ENCODE measurements around the gene KDM6B. TPM values are rescaled to one million over a fixed set of nuclear protein-coding genes. Genes with fewer than 3 reads are reported as not detected.
A peak's percentile ranks its signal among the peaks of the same experiment; 100 is the strongest.
"Not testable (repeated sequence)": the region's sequence is repeated elsewhere in the genome, so short reads cannot be mapped to it uniquely, and the experiment has no call there.

Gene KDM6B
- total RNA-seq, 1 experiment from 2014 or later, result 41.3 TPM

GRCh38 chr17:7862692-7863437 is 28.8 kb downstream of the KDM6B start:
- no peak overlapping the region for H3K4me2 ChIP-seq
- peaks cover 7% of the 10 kb centered on the region; the same call in 1 of the 2 replicates for H3K4me1 ChIP-seq (replicated peaks; ENCODE audit: insufficient read depth)
- peaks cover 3% of the 10 kb centered on the region; the same call in 1 of the 2 replicates for H3F3A ChIP-seq (ENCODE audit: insufficient read depth, low read depth)
- H3K9me3 ChIP-seq (ENCODE audit: insufficient read depth, low read depth), result no peaks in the 10 kb centered on the region
- intact Hi-C loops (cut with micrococcal nuclease; ENCODE audit: unreplicated experiment), result loop anchor here (1.0 to 5.0 kb wide), 6 partner anchors 34 to 194 kb away; no protein-coding TSS in a partner anchor
- H4K20me1 ChIP-seq (ENCODE audit: insufficient read depth), result no peaks in the 10 kb centered on the region
- no peaks in the 10 kb centered on the region for H3K27me3 ChIP-seq (ENCODE audit: insufficient read depth, low read depth)
- BruUV-seq (replicated peaks), result no TSS peak
- TF ChIP-seq CTCF (conservative IDR thresholded peaks at IDR 0.05) (peak; percentile 87), EZH2 (IDR thresholded peaks at IDR 0.05; ENCODE audit: low read depth) (no peak)
- H3K79me2 ChIP-seq (ENCODE audit: low read depth), result peaks cover 18% of the 10 kb centered on the region
- H3K9me2 ChIP-seq (ENCODE audit: insufficient read depth), result no peaks in the 10 kb centered on the region
- H3K27ac ChIP-seq, result no peak overlapping the region
- H3K4me3 ChIP-seq, result no peak overlapping the region
- no peaks in the 10 kb centered on the region for H3K36me3 ChIP-seq (ENCODE audit: low read depth)
- ChIA-PET CTCF (interaction anchor here (0.7 to 1.8 kb wide), 6 partner anchors 8 to 195 kb away, joined by 3 to 17 read pairs (median 4); no protein-coding TSS in a partner anchor), POLR2A (ENCODE audit: unreplicated experiment) (interaction anchor here (0.7 kb wide), 1 partner anchor 50 kb away, joined by 4 read pairs; no protein-coding TSS in a partner anchor)
- DNase-seq, result peak in 1 of 2 experiments; percentile 49
- no peak overlapping the region for H2AFZ ChIP-seq

- H3K27ac ChIP-seq; H2AFZ ChIP-seq; H3K9me3 ChIP-seq (ENCODE audit: insufficient read depth, low read depth); H3K9me2 ChIP-seq (ENCODE audit: insufficient read depth); H3K4me1 ChIP-seq (replicated peaks; ENCODE audit: insufficient read depth); POLR2A ChIA-PET (ENCODE audit: unreplicated experiment); DNase-seq; BruUV-seq (replicated peaks); H4K20me1 ChIP-seq (ENCODE audit: insufficient read depth); H3K36me3 ChIP-seq (ENCODE audit: low read depth); H3K4me2 ChIP-seq; H3K4me3 ChIP-seq; CTCF ChIA-PET; H3K79me2 ChIP-seq (ENCODE audit: low read depth); H3F3A ChIP-seq (ENCODE audit: insufficient read depth, low read depth); H3K27me3 ChIP-seq (ENCODE audit: insufficient read depth, low read depth): not testable (repeated sequence)
- intact Hi-C loops (cut with micrococcal nuclease; ENCODE audit: unreplicated experiment), result loop anchor here (5.0 kb wide), 1 partner anchor 48 kb away; no protein-coding TSS in a partner anchor
Measured at GRCh38 chr17:7864384-7864783, 30.4 kb downstream of the KDM6B start.

- intact Hi-C loops (cut with micrococcal nuclease; ENCODE audit: unreplicated experiment), result loop anchor here (5.0 kb wide), 1 partner anchor 47 kb away; no protein-coding TSS in a partner anchor
- no peak overlapping the region for H3K4me2 ChIP-seq
- H3K4me3 ChIP-seq, result no peak overlapping the region
- no peaks in the 10 kb centered on the region for H3K27me3 ChIP-seq (ENCODE audit: insufficient read depth, low read depth)
- CTCF ChIA-PET, result interaction anchor here (0.5 to 1.1 kb wide), 2 partner anchors 66 to 125 kb away, joined by 6 read pairs; no protein-coding TSS in a partner anchor
- H3K4me1 ChIP-seq (replicated peaks; ENCODE audit: insufficient read depth), result no peaks in the 10 kb centered on the region
- BruUV-seq (replicated peaks), result no TSS peak
- H4K20me1 ChIP-seq (ENCODE audit: insufficient read depth), result no peaks in the 10 kb centered on the region
- no peak overlapping the region for H3K27ac ChIP-seq
- POLR2A ChIA-PET (ENCODE audit: unreplicated experiment), result no interaction called here
- no peaks in the 10 kb centered on the region for H3K79me2 ChIP-seq (ENCODE audit: low read depth)
- H3K36me3 ChIP-seq (ENCODE audit: low read depth), result no peaks in the 10 kb centered on the region
- no peaks in the 10 kb centered on the region for H3K9me3 ChIP-seq (ENCODE audit: insufficient read depth, low read depth)
- TF ChIP-seq CTCF (conservative IDR thresholded peaks at IDR 0.05), result no peak
- no peak for DNase-seq
- H2AFZ ChIP-seq, result no peak overlapping the region
- peaks cover 3% of the 10 kb centered on the region; the same call in 1 of the 2 replicates for H3F3A ChIP-seq (ENCODE audit: insufficient read depth, low read depth)
- H3K9me2 ChIP-seq (ENCODE audit: insufficient read depth), result no peaks in the 10 kb centered on the region
Measured at GRCh38 chr17:7864995-7865650, 31.1 kb downstream of the KDM6B start.

Data from PC-9 (cell line).